ES-I3 (cell line): ENCODE data around the gene ATG9B.
"Not testable (repeated sequence)": the region's sequence is repeated elsewhere in the genome, so short reads cannot be mapped to it uniquely, and the experiment has no call there.

Experiments used
- H3K36me3 ChIP-seq: 2 replicates; pipeline ENCODE4 v1.6.1; 2013; ENCODE audit warnings: mild to moderate bottlenecking, low read length, control low read depth, moderate library complexity; ENCODE audit not compliant: insufficient read depth
- H3K4me1 ChIP-seq: 2 replicates; pipeline ENCODE4 v1.6.1; 2013; ENCODE audit warnings: mild to moderate bottlenecking, control low read depth, low read length; ENCODE audit not compliant: insufficient read depth
- H3K9ac ChIP-seq: 2 replicates; pipeline ENCODE4 v1.6.1; 2013; ENCODE audit warnings: low read depth, mild to moderate bottlenecking, low read length, moderate library complexity
- H3K9me3 ChIP-seq: 2 replicates; pipeline ENCODE4 v1.6.1; 2013; ENCODE audit warnings: mild to moderate bottlenecking, low read length, moderate library complexity; ENCODE audit not compliant: control insufficient read depth, insufficient read depth

ATG9B gene

GRCh38 chr7:151018421-151019129 lies 5.7 kb downstream of the ATG9B start:
- H3K9ac ChIP-seq, result peak overlapping the region; percentile 24; the same call in 1 of the 2 replicates
- H3K4me1 ChIP-seq, result peaks cover 11% of the 10 kb centered on the region; the same call in 1 of the 2 replicates
- H3K36me3 ChIP-seq, result no peaks in the 10 kb centered on the region
- H3K9me3 ChIP-seq, result peaks cover 4% of the 10 kb centered on the region; the same call in 1 of the 2 replicates

- peak overlapping the region; percentile 24 for H3K9ac ChIP-seq
- H3K4me1 ChIP-seq, result peaks cover 11% of the 10 kb centered on the region; the same call in 1 of the 2 replicates
- H3K9me3 ChIP-seq, result peaks cover 4% of the 10 kb centered on the region; the same call in 1 of the 2 replicates
- no peaks in the 10 kb centered on the region for H3K36me3 ChIP-seq
Measured at GRCh38 chr7:151017953-151018420, 6.3 kb downstream of the ATG9B start.

GRCh38 chr7:151017370-151017952 lies 6.8 kb downstream of the ATG9B start:
- H3K9me3 ChIP-seq, result peaks cover 4% of the 10 kb centered on the region; the same call in 1 of the 2 replicates
- peaks cover 14% of the 10 kb centered on the region for H3K4me1 ChIP-seq
- H3K36me3 ChIP-seq, result no peaks in the 10 kb centered on the region
- peak overlapping the region; percentile 24; the same call in 1 of the 2 replicates for H3K9ac ChIP-seq

GRCh38 chr7:151016942-151017341 lies 7.4 kb downstream of the ATG9B start:
- H3K36me3 ChIP-seq, result no peaks in the 10 kb centered on the region
- H3K9me3 ChIP-seq, result peaks cover 4% of the 10 kb centered on the region; the same call in 1 of the 2 replicates
- peaks cover 18% of the 10 kb centered on the region for H3K4me1 ChIP-seq
- H3K9ac ChIP-seq, result no peak overlapping the region

- Histone ChIP-seq H3K4me1 (peaks cover 18% of the 10 kb centered on the region), H3K9me3 (peaks cover 4% of the 10 kb centered on the region; the same call in 1 of the 2 replicates), H3K36me3 (no peaks in the 10 kb centered on the region), H3K9ac (no peak overlapping the region)
Measured at GRCh38 chr7:151016505-151016904, 7.8 kb downstream of the ATG9B start.

GRCh38 chr7:151015967-151016366 lies 8.3 kb downstream of the ATG9B start:
- H3K4me1 ChIP-seq, result peaks cover 19% of the 10 kb centered on the region
- no peak overlapping the region for H3K9ac ChIP-seq
- H3K36me3 ChIP-seq, result no peaks in the 10 kb centered on the region
- H3K9me3 ChIP-seq, result peaks cover 4% of the 10 kb centered on the region; the same call in 1 of the 2 replicates

GRCh38 chr7:151014950-151015349 lies 9.3 kb downstream of the ATG9B start:
- H3K9me3 ChIP-seq, result peaks cover 4% of the 10 kb centered on the region; the same call in 1 of the 2 replicates
- H3K4me1 ChIP-seq, result peaks cover 16% of the 10 kb centered on the region
- no peaks in the 10 kb centered on the region for H3K36me3 ChIP-seq
- no peak overlapping the region for H3K9ac ChIP-seq

- no peaks in the 10 kb centered on the region for H3K9me3 ChIP-seq
- H3K4me1 ChIP-seq, result peaks cover 14% of the 10 kb centered on the region
- H3K36me3 ChIP-seq, result no peaks in the 10 kb centered on the region
- peak overlapping the region; percentile 51; the same call in 1 of the 2 replicates for H3K9ac ChIP-seq
Measured at GRCh38 chr7:151013733-151014497, 10.4 kb downstream of the ATG9B start.

GRCh38 chr7:151013356-151013732 lies 10.9 kb downstream of the ATG9B start:
- H3K9ac ChIP-seq, result peak overlapping the region; percentile 51; the same call in 1 of the 2 replicates
- H3K9me3 ChIP-seq, result no peaks in the 10 kb centered on the region
- H3K4me1 ChIP-seq, result peaks cover 16% of the 10 kb centered on the region
- no peaks in the 10 kb centered on the region for H3K36me3 ChIP-seq

GRCh38 chr7:151012911-151013347 lies 11.4 kb downstream of the ATG9B start:
- H3K9ac ChIP-seq, result peak overlapping the region; percentile 51; the same call in 1 of the 2 replicates
- H3K9me3 ChIP-seq, result no peaks in the 10 kb centered on the region
- H3K36me3 ChIP-seq, result no peaks in the 10 kb centered on the region
- peaks cover 20% of the 10 kb centered on the region for H3K4me1 ChIP-seq

GRCh38 chr7:151012031-151012692 lies 12.1 kb downstream of the ATG9B start:
- H3K9me3 ChIP-seq, result no peaks in the 10 kb centered on the region
- H3K36me3 ChIP-seq, result no peaks in the 10 kb centered on the region
- H3K4me1 ChIP-seq, result peaks cover 27% of the 10 kb centered on the region
- H3K9ac ChIP-seq, result peak overlapping the region; percentile 51; the same call in 1 of the 2 replicates

GRCh38 chr7:151011616-151012015 lies 12.7 kb downstream of the ATG9B start:
- H3K9ac ChIP-seq, H3K36me3 ChIP-seq, H3K9me3 ChIP-seq: not testable (repeated sequence)
- H3K4me1 ChIP-seq, result peaks cover 27% of the 10 kb centered on the region

- Histone ChIP-seq H3K9ac (peak overlapping the region; percentile 49; the same call in 1 of the 2 replicates), H3K9me3 (no peaks in the 10 kb centered on the region), H3K36me3 (no peaks in the 10 kb centered on the region), H3K4me1 (peaks cover 27% of the 10 kb centered on the region)
Measured at GRCh38 chr7:151011097-151011409, 13.2 kb downstream of the ATG9B start.
